SK-N-MC (cell line): ENCODE data around the gene ATP2B2.

ENCODE experiments used
- EZH2 ChIP-seq: fragments of 200-600 bp; sonication (generic); IDR thresholded peaks from one replicate; pipeline ENCODE4 v1.6.1; 2017; ENCODE audit warnings: antibody characterized with exemption
- POLR2AphosphoS5 ChIP-seq: IDR thresholded peaks from 2 replicates; pipeline ENCODE4 v1.6.1; 2012; ENCODE audit warnings: mild to moderate bottlenecking, low read depth, low read length, borderline replicate concordance

- TF ChIP-seq POLR2AphosphoS5 (no peak), EZH2 (no peak)
Measured at GRCh38 chr3:10419637-10420232, 85.7 kb downstream of the ATP2B2 start.
